22Rv1 (cell line): ENCODE measurements around the gene DCLK3.

ENCODE experiments used
- H3K27ac ChIP-seq: fragments of 450-650 bp; 2 replicates; pipeline ENCODE4 v1.5.1; 2017
- CTCF ChIP-seq: fragments of 450-650 bp; IDR thresholded peaks from 2 replicates; pipeline ENCODE4 v1.5.1; 2017; ENCODE audit warnings: mild to moderate bottlenecking
- ZFX ChIP-seq: fragments of 450-650 bp; IDR thresholded peaks from 2 replicates; pipeline ENCODE4 v1.6.1; 2017; ENCODE audit warnings: antibody characterized with exemption, borderline replicate concordance

DCLK3 gene

GRCh38 chr3:36763850-36764703 is at the start of gene DCLK3:
TSS of gene DCLK3 (minus strand) at chr3:36764553. CDS start at chr3:36764263, 290 bp downstream.
- H3K27ac ChIP-seq: no peak within 1 kb of the TSS
- TF ChIP-seq ZFX (no peak), CTCF (no peak)

GRCh38 chr3:36813305-36813704 is 49.0 kb upstream of the DCLK3 start:
- no peak for TF ChIP-seq CTCF
- TF ChIP-seq ZFX: no peak
- no peak overlapping the region for H3K27ac ChIP-seq

- TF ChIP-seq CTCF: no peak
- no peak for TF ChIP-seq ZFX
- no peak overlapping the region for H3K27ac ChIP-seq
Observed at GRCh38 chr3:36812240-36812639, 47.9 kb upstream of the DCLK3 start.

- TF ChIP-seq CTCF (no peak), ZFX (no peak)
- H3K27ac ChIP-seq: no peak overlapping the region
Observed at GRCh38 chr3:36811768-36812167, 47.4 kb upstream of the DCLK3 start.

DNA sequence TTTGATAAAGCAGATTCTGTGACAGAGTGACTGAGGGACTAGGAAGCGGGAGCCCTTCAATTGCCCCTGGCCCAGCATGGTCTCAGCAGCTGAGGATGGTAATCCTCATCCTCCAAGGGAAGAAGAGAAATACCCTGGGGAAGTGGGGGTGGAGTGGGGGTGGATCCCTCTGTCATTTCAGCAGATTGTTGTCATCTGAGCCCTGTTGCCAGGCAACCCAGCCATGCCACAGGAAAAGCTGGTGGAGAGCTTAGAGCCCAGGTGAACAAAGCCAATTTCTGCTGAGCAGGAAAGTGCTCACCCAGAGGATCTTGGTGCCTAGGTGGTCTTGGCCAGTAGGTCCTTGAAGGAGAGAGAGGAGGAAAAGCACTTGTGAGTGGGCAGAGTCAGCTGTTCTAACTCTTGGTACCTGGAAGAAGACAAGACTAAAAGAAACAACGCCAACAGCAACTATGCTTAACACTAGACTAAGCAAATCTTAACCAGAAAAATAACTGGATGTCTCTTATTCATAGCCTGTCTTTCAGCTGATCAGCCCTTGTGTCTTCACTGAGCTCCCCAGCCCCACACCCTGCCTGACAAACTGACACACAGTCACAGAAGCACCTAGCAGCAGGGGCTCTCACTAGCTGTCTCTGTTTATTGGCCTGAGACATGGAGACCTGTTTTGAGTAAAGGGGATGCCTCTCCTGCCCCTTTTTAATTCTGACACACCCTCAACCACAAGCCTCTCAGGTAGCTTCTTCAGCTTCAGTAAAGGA is 40.1 kb upstream of the DCLK3 start:
- no peak overlapping the region for H3K27ac ChIP-seq
- TF ChIP-seq CTCF: no peak
- no peak for TF ChIP-seq ZFX

DNA sequence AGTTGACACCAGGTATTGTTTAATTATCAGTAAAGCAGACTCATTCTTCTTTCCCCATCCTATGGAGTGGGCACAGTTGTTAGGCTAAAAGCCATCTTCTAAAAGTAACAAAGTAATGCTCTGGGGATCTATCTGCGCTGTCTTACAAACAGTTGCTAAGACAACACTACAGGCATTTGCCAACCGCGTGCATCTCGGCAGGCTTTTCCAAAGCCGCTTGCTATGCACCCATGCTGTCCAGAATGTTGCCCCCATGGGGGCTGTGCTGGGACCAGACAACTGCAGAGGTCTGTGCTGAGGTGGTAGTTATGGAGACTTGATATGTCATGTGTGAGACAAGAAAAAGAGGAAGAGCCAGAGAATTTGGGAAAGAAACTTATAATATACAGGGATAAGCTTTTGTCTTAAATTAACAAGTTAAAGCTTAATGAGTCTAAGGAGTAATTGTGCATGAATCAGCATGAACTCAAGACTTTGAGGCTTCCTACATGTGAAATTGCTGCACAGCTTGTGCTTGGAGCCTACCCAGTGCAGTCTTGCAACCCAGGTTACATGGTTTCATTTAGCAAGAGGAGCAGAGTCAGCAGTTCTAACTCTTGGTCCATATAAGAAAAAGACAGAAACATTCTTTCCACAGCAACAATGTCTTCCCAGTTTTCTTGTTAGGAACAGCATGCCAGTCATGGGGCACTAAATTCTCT is 38.9 kb upstream of the DCLK3 start:
- TF ChIP-seq CTCF: no peak

More for the DNA sequence above, 38.9 kb upstream of the DCLK3 start:
- H3K27ac ChIP-seq: no peak overlapping the region
